ENCODE data around the gene PADI4.

PADI4 gene

GRCh38 chr1:17306921-17307320 is 1.1 kb upstream of the PADI4 start:
- Histone ChIP-seq H3K36me3 (no peaks in the 10 kb centered on the region), H3K9me3 (no peaks in the 10 kb centered on the region), H3K27me3 (no peaks in the 10 kb centered on the region), H3K4me1 (no peaks in the 10 kb centered on the region), H3K4me3 (ENCODE audit: low read depth, low read length) (no peak overlapping the region)
- DNase-seq, result no peak
- no peak for TF ChIP-seq CTCF (IDR thresholded peaks at IDR 0.05; ENCODE audit: low read depth, low read length)

GRCh38 chr1:17307329-17307728 is 668 bp upstream of the PADI4 start:
- TF ChIP-seq CTCF (IDR thresholded peaks at IDR 0.05; ENCODE audit: low read depth, low read length), result no peak
- Histone ChIP-seq H3K27me3 (no peaks in the 10 kb centered on the region), H3K4me3 (ENCODE audit: low read depth, low read length) (no peak overlapping the region), H3K9me3 (no peaks in the 10 kb centered on the region), H3K36me3 (no peaks in the 10 kb centered on the region), H3K4me1 (no peaks in the 10 kb centered on the region)
- no peak for DNase-seq

GRCh38 chr1:17308593-17308992 is 596 bp downstream of the PADI4 start:
- H3K27me3 ChIP-seq, result no peaks in the 10 kb centered on the region
- no peaks in the 10 kb centered on the region for H3K4me1 ChIP-seq
- no peak for DNase-seq
- no peaks in the 10 kb centered on the region for H3K9me3 ChIP-seq
- no peaks in the 10 kb centered on the region for H3K36me3 ChIP-seq
- TF ChIP-seq CTCF (IDR thresholded peaks at IDR 0.05; ENCODE audit: low read depth, low read length), result no peak
- H3K4me3 ChIP-seq (ENCODE audit: low read depth, low read length), result no peak overlapping the region

GRCh38 chr1:17309426-17310067 is 1.6 kb downstream of the PADI4 start:
- H3K9me3 ChIP-seq, result no peaks in the 10 kb centered on the region
- no peaks in the 10 kb centered on the region for H3K27me3 ChIP-seq
- H3K4me1 ChIP-seq, result no peaks in the 10 kb centered on the region
- no peak for TF ChIP-seq CTCF (IDR thresholded peaks at IDR 0.05; ENCODE audit: low read depth, low read length)
- H3K36me3 ChIP-seq, result no peaks in the 10 kb centered on the region
- no peak for DNase-seq
- H3K4me3 ChIP-seq (ENCODE audit: low read depth, low read length), result no peak overlapping the region

GRCh38 chr1:17310068-17310640 is 2.2 kb downstream of the PADI4 start:
- H3K36me3 ChIP-seq, result no peaks in the 10 kb centered on the region
- H3K4me1 ChIP-seq, result no peaks in the 10 kb centered on the region
- H3K4me3 ChIP-seq (ENCODE audit: low read depth, low read length), result no peak overlapping the region
- no peaks in the 10 kb centered on the region for H3K27me3 ChIP-seq
- no peak for TF ChIP-seq CTCF (IDR thresholded peaks at IDR 0.05; ENCODE audit: low read depth, low read length)
- H3K9me3 ChIP-seq, result no peaks in the 10 kb centered on the region
- DNase-seq, result no peak

- DNase-seq, result no peak
- TF ChIP-seq CTCF (IDR thresholded peaks at IDR 0.05; ENCODE audit: low read depth, low read length), result no peak
- no peaks in the 10 kb centered on the region for H3K27me3 ChIP-seq
- H3K9me3 ChIP-seq, result no peaks in the 10 kb centered on the region
- H3K4me1 ChIP-seq, result no peaks in the 10 kb centered on the region
- H3K36me3 ChIP-seq, result no peaks in the 10 kb centered on the region
- H3K4me3 ChIP-seq (ENCODE audit: low read depth, low read length), result no peak overlapping the region
Observed at GRCh38 chr1:17313530-17314309, 5.7 kb downstream of the PADI4 start.
